Upper lobe of right lung (tissue), 1 donor: ENCODE data around the gene CNKSR1. TPM values are rescaled to one million over a fixed set of nuclear protein-coding genes. Genes with fewer than 3 reads are reported as not detected.

ENCODE experiments used
- ATAC-seq: fragments of 200-7000 bp; cut with Tn5 transposase; one replicate; pipeline ENCODE4 v1.9.1; 2020; ENCODE audit warnings: mild to moderate bottlenecking, moderate library complexity
- DNase-seq: peaks from one replicate; pipeline ENCODE4 v3.0.0-alpha.2; 2020
- H3K27ac ChIP-seq: fragments of 200-600 bp; one replicate; pipeline ENCODE4 v1.8.0; 2022
- H3K27me3 ChIP-seq: fragments of 200-600 bp; one replicate; pipeline ENCODE4 v1.8.0; 2022; ENCODE audit warnings: mild to moderate bottlenecking
- H3K36me3 ChIP-seq: fragments of 200-600 bp; one replicate; pipeline ENCODE4 v1.8.0; 2022
- H3K4me1 ChIP-seq: fragments of 200-600 bp; one replicate; pipeline ENCODE4 v1.8.0; 2022
- H3K4me3 ChIP-seq: fragments of 200-600 bp; one replicate; pipeline ENCODE4 v1.8.0; 2022; ENCODE audit warnings: mild to moderate bottlenecking
- H3K9me3 ChIP-seq: fragments of 200-600 bp; one replicate; pipeline ENCODE4 v1.8.0; 2022
- intact Hi-C: fragments of 100-400 bp; cut with DNase I; formaldehyde crosslinking; loops from one replicate; pipeline ENCODE4 v1.11.0; 2022
- total RNA-seq: library from RNA; stranded (reverse); fragmentation: NEBNext Ultra II Directional; extraction: Animal tissue kit (Norgen Biotek cat#: 25700); gene quantifications from one replicate; pipeline ENCODE4 v1.2.1, GENCODE V29; 2021
- TF ChIP-seq, protein P1 (sequence below): fragments of 200-600 bp; IDR thresholded peaks from one replicate; pipeline ENCODE4 v1.8.0; 2022; ENCODE audit warnings: antibody characterized with exemption
- donor health status: DM: no; HTN: yes; CAD: no; lungs with severe emphysema.

The CNKSR1 gene
- total RNA-seq, 1 donor from 2014 or later, result 21.6 TPM

DNA sequence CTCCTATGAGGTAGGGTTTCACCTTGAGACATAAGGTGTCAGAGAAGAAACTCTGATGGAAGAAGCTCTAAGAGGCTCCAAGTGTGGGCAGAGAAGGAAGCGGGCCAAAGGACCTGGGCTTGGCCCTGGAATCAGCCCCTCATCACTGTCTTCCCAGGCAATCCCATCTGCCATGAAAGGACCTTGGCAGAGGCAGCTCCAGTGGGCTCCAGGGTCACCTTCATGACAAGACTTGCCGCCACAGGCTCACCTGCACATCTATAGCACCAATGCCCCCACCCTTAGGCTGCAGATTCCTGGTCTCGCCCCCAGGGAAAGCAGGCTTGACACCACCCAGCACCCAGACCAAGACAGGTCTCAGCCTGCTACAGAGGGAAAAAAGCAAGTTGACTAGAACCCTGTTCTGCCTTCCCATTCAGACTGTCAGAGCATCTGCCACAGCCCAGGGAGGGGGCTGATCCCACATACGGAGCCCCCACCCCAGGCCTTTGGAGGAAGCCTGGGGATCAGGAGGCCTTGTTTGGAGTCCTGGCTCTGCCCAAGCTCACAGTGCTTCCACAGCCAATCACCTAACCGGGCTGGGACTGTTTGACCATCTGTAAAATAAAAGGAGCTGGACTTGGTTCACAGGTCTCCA lies 18.9 kb upstream of the CNKSR1 start:
- Histone ChIP-seq H3K9me3 (no peaks in the 10 kb centered on the region), H3K4me1 (peaks cover 15% of the 10 kb centered on the region), H3K27ac (no peak overlapping the region), H3K4me3 (no peak overlapping the region), H3K36me3 (no peaks in the 10 kb centered on the region), H3K27me3 (peaks cover 17% of the 10 kb centered on the region)
- DNase-seq (no peak), ATAC-seq (no peak)
- TF ChIP-seq, protein P1, sequence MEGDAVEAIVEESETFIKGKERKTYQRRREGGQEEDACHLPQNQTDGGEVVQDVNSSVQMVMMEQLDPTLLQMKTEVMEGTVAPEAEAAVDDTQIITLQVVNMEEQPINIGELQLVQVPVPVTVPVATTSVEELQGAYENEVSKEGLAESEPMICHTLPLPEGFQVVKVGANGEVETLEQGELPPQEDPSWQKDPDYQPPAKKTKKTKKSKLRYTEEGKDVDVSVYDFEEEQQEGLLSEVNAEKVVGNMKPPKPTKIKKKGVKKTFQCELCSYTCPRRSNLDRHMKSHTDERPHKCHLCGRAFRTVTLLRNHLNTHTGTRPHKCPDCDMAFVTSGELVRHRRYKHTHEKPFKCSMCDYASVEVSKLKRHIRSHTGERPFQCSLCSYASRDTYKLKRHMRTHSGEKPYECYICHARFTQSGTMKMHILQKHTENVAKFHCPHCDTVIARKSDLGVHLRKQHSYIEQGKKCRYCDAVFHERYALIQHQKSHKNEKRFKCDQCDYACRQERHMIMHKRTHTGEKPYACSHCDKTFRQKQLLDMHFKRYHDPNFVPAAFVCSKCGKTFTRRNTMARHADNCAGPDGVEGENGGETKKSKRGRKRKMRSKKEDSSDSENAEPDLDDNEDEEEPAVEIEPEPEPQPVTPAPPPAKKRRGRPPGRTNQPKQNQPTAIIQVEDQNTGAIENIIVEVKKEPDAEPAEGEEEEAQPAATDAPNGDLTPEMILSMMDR, result no peak
- intact Hi-C loops, result no loop called here

DNA sequence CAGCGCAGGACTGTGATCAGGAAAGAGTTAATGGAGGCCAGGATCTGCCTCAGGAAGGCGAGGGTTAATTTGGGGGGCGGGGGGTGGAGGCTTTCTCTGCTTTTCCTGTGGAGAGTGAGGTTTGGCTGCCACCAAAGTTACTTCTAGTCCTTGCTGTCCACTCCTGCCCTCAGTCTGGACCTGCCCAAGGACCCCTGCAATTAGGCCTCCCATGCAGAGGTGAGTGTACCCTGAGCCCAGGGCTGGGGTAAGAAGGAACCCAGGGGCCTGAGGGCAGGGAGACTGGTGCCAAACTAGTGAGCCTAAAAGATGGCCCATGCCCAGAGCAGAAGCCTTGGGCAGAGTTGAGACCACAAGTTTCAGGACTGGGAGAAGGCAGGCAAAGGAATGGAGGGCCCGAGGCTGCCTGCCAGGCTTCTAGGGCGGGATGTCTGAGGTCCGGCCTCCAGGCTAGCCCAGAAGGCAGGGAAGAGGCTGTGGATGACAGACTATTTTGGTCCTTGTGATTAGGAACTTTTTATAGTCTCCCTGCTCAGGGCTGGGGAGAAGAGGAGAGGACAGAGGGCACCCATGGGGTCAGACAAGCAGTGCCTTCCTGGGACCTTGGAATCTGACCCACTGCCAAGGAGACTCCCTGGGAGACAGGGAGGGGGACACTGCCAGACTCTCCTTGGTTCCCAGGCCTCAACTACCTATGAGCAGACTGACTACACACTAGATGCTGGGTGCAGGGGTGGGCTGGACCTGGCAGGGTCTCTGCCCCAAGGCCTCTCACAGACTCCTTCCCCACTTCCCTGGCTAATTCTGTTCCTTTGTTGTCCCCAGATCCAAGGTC lies 18.2 kb upstream of the CNKSR1 start, which contains the start of gene FAM110D:
TSS of gene FAM110D (plus strand) at position 172 of the 835 bp plus-strand sequence. CDS start 2,213 bp downstream, outside the sequence.
- no peaks in the 10 kb centered on the region for H3K9me3 ChIP-seq
- TF ChIP-seq, protein P1, result no peak
- intact Hi-C loops, result no loop called here
- H3K4me3 ChIP-seq, result peak within 1 kb of the TSS; percentile 59
- peak within 1 kb of the TSS; percentile 51 for H3K27ac ChIP-seq
- H3K4me1 ChIP-seq, result peaks cover 19% of the 10 kb centered on the region
- H3K36me3 ChIP-seq, result no peaks in the 10 kb centered on the region
- DNase-seq (peak; percentile 53), ATAC-seq (no peak)
- peaks cover 17% of the 10 kb centered on the region for H3K27me3 ChIP-seq

DNA sequence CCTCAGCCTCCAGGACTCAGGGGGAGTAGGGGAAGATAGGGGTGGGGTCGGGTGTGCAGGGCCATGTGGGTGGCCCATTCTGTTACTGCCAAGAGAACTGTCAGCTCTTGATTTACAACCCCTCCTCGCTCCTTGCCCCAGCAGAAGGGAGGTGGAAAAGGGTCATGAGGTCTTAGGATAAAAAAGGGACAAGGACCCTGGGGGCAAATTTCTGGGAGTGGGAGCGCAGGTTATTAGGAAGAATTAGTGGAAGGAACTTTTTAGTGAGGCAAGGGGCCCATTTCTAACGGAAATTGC lies 17.6 kb upstream of the CNKSR1 start:
- peak overlapping the region; percentile 36 for H3K27ac ChIP-seq
- H3K27me3 ChIP-seq, result peaks cover 17% of the 10 kb centered on the region
- H3K36me3 ChIP-seq, result no peaks in the 10 kb centered on the region
- peak overlapping the region; percentile 59 for H3K4me3 ChIP-seq
- ATAC-seq, result no peak
- intact Hi-C loops, result no loop called here
- H3K9me3 ChIP-seq, result no peaks in the 10 kb centered on the region
- H3K4me1 ChIP-seq, result peaks cover 19% of the 10 kb centered on the region
- DNase-seq, result no peak
- TF ChIP-seq, protein P1, result no peak

DNA sequence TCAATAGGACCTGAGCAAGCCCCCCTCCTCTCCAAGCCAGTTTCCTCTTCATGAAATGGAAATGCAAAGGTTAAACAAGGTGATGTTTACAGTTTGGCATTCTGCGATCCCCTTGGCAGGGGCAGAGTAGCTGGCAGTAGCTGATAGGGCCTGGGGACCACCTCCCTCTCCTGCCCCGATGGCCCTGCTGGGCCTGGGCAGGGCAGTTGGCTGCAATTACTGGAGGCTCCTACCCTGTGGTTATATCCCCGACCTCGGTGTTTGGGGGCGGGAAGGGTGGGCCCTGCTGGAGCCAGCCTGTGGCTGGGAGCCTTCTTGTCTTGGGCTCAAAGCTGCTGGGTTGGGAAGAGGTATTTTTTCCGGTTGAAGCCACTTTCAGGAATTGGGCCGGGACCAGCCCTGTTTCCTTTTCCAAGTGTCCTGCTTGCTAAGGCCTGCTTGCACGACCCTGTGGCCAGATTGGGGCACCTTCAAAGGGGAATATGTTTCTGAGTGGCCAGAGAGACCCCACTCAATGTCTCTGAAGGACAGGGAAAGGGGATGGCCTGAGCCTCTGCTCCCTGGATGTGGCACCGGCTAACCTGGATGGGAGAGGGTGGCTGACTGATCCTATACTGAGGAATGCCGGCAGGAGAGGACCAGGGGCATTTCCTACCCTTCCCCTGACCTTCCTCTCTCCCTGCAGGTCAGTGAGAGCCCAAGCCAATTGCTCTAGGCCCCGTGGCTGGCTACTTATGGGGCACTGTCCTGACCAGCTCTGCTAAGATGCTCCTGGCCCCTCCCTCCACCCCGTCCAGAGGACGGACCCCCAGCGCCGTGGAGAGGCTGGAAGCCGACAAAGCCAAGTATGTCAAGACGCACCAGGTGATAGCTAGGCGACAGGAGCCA lies 16.5 kb upstream of the CNKSR1 start:
- intact Hi-C loops, result no loop called here

More for the DNA sequence above, 16.5 kb upstream of the CNKSR1 start:
- no peak for ATAC-seq
- H3K9me3 ChIP-seq, result no peaks in the 10 kb centered on the region
- peaks cover 17% of the 10 kb centered on the region for H3K27me3 ChIP-seq
- peak overlapping the region; percentile 59 for H3K4me3 ChIP-seq
- peak overlapping the region; percentile 36 for H3K27ac ChIP-seq
- TF ChIP-seq, protein P1, result no peak
- DNase-seq, result peak; percentile 42
- H3K4me1 ChIP-seq, result peaks cover 19% of the 10 kb centered on the region
- no peaks in the 10 kb centered on the region for H3K36me3 ChIP-seq
